Activated CD8-positive, alpha-beta T cell treated with anti-CD3 and anti-CD28 coated beads, Interleukin-2, amount 10 ng/mL, durations not matched to agents 7 days and 5 days (primary cell): Measurements from ENCODE around the gene MSLN. TPM values are rescaled to one million over a fixed set of nuclear protein-coding genes. Genes with fewer than 3 reads are reported as not detected.
"Not testable (repeated sequence)": the region's sequence is repeated elsewhere in the genome, so short reads cannot be mapped to it uniquely, and the experiment has no call there.

Source experiments
- ATAC-seq: fragments of 150-1000 bp; cut with Tn5 transposase; one replicate; pipeline ENCODE4 v1.10.0; 2021; ENCODE audit warnings: moderate library complexity
- CTCF ChIA-PET: fragments of 350-600 bp; sonication (Branson Sonifier 250); formaldehyde crosslinking; loops from one replicate; lab custom pipeline; 2021; ENCODE audit warnings: antibody characterized with exemption; lab: Charles Lee
- POLR2A ChIA-PET: fragments of 350-600 bp; sonication (Branson Sonifier 250); formaldehyde crosslinking; loops from one replicate; lab custom pipeline; 2021; ENCODE audit warnings: antibody characterized with exemption; lab: Charles Lee
- DNase-seq: peaks from one replicate; pipeline ENCODE4 v3.0.0-alpha.2; 2020
- H3K27ac Mint-ChIP-seq: one replicate; pipeline ENCODE4 v1.8.0; 2021; ENCODE audit warnings: mild to moderate bottlenecking, mixed read lengths
- H3K27me3 Mint-ChIP-seq: one replicate; pipeline ENCODE4 v1.8.0; 2021; ENCODE audit warnings: low read depth, mixed read lengths
- H3K36me3 Mint-ChIP-seq: one replicate; pipeline ENCODE4 v1.8.0; 2021; ENCODE audit warnings: low read depth, mixed read lengths
- H3K4me1 Mint-ChIP-seq: one replicate; pipeline ENCODE4 v1.8.0; 2021; ENCODE audit warnings: low read depth, mixed read lengths
- H3K4me3 Mint-ChIP-seq: one replicate; pipeline ENCODE4 v1.8.0; 2021; ENCODE audit warnings: mild to moderate bottlenecking, mixed read lengths
- H3K9me3 Mint-ChIP-seq: one replicate; pipeline ENCODE4 v1.8.0; 2022; ENCODE audit warnings: mixed read lengths; ENCODE audit not compliant: insufficient read depth
- total RNA-seq, 2 experiments: library from RNA; stranded (reverse); gene quantifications; one replicate each; pipeline ENCODE4 v1.2.3, GENCODE V29; 2021

The MSLN gene
- total RNA-seq, 2 experiments from 2014 or later: not detected

DNA sequence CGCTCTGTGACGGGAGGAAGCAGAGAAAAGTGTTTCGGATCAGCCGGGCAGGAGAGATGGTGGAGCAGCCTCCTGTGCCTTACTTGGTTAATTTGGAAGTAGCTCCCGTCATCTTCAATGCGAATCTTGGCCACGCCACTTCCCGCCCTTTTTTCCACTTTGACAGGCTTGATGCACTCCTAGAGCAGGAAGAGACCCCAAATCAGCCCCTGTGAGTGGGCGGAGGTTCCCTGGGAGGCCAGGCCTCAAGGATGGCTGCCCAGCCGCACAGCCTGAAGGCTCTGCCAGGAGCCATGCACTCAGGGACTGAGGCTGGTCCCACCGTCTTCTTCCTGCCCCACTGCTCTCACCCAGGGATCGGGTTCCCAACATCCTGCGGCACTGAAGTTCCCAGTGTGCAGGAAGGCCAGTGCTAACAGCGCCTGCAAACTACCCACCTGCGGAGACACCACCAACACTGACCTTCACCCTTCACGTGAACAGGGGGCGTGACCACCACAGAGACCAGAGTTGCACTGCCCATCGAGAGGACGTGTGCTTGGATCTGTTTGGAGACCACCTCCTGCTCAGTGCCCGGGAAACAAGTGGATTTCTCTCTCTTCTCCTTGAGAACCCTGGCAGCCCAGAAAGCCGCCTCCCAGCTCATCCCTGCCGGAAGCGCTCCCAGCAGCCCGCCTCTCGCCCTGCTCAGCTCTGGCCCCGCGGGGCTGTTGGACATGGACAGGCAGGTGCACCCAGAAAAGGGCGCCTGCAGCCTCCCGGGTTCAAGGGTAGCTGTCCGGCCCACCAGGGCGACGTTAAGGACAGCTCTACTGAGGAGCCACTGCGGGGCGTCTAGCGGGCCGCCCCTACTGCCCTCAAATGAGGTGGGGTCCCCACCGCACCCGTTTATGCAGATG, 20.7 kb upstream of the MSLN start:
- peak overlapping the region; percentile 71 for H3K27ac Mint-ChIP-seq
- no peak for DNase-seq
- peaks cover 19% of the 10 kb centered on the region for H3K36me3 Mint-ChIP-seq
- H3K4me3 Mint-ChIP-seq: peak overlapping the region; percentile 85
- peaks cover 36% of the 10 kb centered on the region for H3K4me1 Mint-ChIP-seq
- no peaks in the 10 kb centered on the region for H3K27me3 Mint-ChIP-seq
- no peaks in the 10 kb centered on the region for H3K9me3 Mint-ChIP-seq
- ChIA-PET CTCF (interaction anchor here (0.6 to 3.2 kb wide), 9 partner anchors 8 to 71 kb away, joined by 3 to 16 read pairs (median 4); partner anchors contain the start of gene ANTKMT), POLR2A (interaction anchor here (1.5 kb wide), 1 partner anchor 10 kb away, joined by 3 read pairs; no protein-coding TSS in a partner anchor)
- peak; percentile 1 for ATAC-seq

DNA sequence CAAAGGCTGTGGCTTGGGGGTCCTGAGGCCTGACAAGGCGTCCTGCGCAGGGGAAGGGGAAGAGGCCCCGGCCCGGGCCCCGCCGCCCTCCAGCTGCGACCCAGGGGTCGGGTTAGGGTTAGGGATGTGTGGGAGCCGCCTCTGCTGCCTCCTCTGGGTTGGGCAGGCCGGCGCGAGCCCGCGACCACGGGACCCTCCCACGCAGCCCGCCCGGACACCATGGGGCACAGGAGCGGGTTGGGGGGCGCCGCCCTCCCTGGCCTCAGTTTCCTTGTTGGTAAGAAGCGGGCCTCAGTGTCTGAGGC, 20.1 kb upstream of the MSLN start:
- peak; percentile 36 for ATAC-seq
- peak overlapping the region; percentile 71 for H3K27ac Mint-ChIP-seq
- no peaks in the 10 kb centered on the region for H3K9me3 Mint-ChIP-seq
- ChIA-PET POLR2A (interaction anchor here (1.5 kb wide), 1 partner anchor 10 kb away, joined by 3 read pairs; no protein-coding TSS in a partner anchor), CTCF (interaction anchor here (0.6 to 3.2 kb wide), 10 partner anchors 8 to 72 kb away, joined by 3 to 16 read pairs (median 4); partner anchors contain the start of gene ANTKMT)
- peaks cover 15% of the 10 kb centered on the region for H3K36me3 Mint-ChIP-seq
- DNase-seq: no peak
- H3K4me3 Mint-ChIP-seq: peak overlapping the region; percentile 85
- no peaks in the 10 kb centered on the region for H3K27me3 Mint-ChIP-seq
- peaks cover 32% of the 10 kb centered on the region for H3K4me1 Mint-ChIP-seq

DNA sequence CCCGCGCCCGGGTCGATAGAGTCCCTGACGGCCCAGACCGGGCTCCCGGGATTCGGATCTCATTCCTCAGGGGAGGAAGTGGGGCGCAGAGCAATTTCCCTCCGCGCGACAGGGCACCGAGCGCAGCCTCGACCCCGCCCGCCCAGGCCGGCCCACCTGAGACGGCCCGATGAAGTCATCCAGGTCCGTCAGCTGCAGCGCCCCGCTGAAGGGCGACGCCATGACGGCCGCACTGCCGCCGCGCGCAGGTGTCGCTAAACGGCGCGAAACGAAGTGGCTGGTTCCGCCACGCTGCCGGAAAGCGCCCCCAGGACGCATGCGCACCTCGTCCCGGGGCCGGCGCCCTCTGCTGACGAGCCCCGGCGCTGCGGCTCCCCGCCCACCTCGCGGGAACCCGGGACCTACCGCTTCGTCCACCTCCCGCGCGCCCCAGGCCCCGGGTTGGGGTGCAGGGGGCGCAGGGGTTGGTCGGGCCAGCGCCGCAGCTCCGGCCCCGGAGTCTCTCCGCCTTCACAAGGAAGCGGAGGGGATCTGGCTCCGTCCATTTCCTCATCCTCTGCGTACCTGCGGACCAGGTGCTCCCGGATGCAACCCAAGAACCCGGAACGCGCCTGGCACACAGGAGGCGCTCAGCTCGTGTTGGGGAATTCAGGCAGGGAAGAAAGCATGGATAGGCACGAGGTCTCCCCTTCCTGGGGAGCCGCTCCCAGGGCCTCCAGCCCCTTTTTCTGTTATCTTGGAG, 19.6 kb upstream of the MSLN start, which contains the start of gene CIAO3:
Gene CIAO3 (minus strand): TSS at position 234 of the 742 bp plus-strand sequence. CDS start 12 bp downstream, at position 222.
- H3K27ac Mint-ChIP-seq: peak within 1 kb of the TSS; percentile 71
- ChIA-PET POLR2A (interaction anchor here (1.5 kb wide), 1 partner anchor 11 kb away, joined by 3 read pairs; no protein-coding TSS in a partner anchor), CTCF (interaction anchor here (0.6 to 3.2 kb wide), 10 partner anchors 9 to 72 kb away, joined by 3 to 16 read pairs (median 4); partner anchors contain the start of gene ANTKMT)
- no peaks in the 10 kb centered on the region for H3K27me3 Mint-ChIP-seq
- H3K9me3 Mint-ChIP-seq: no peaks in the 10 kb centered on the region
- peaks cover 29% of the 10 kb centered on the region for H3K4me1 Mint-ChIP-seq
- ATAC-seq (peak; percentile 95), DNase-seq (peak; percentile 93)
- peak within 1 kb of the TSS; percentile 85 for H3K4me3 Mint-ChIP-seq
- peaks cover 12% of the 10 kb centered on the region for H3K36me3 Mint-ChIP-seq

DNA sequence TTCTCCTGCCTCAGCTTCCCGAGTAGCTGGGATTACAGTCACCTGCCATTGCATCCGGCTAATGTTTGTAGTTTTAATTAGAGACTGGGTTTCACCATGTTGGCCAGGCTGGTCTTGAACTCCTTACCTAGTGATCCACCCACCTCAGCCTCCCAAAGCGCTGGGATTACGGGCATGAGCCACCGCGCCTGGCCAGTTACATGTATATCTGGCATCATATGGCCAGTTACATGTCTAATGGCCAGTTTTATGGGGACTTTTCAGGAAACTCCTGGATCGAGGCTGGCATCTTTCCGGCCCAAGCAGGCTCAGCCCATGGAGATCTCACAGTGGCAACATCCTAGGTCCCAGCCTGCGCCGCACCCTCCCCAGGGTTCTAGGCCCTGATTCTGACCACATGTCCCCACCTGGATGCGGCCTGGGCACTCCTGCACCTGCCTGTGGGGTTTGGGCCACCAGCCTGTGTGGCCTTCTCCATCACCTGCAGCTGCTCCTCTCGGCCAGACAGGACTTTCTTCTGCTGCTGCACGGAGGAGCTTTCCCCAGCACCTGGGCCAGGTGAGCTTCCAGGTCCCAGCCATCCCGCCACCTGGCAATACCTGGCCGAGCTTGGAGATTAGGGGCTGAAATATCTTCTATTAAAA, 18.4 kb upstream of the MSLN start:
- H3K27ac Mint-ChIP-seq: no peak overlapping the region
- ATAC-seq (no peak), DNase-seq (no peak)
- peak overlapping the region; percentile 76 for H3K4me3 Mint-ChIP-seq
- ChIA-PET CTCF (interaction anchor here (1.0 to 3.2 kb wide), 7 partner anchors 9 to 44 kb away, joined by 3 to 16 read pairs (median 9); partner anchors contain the start of gene ANTKMT), POLR2A (no interaction called here)
- peaks cover 24% of the 10 kb centered on the region for H3K4me1 Mint-ChIP-seq
- peaks cover 9% of the 10 kb centered on the region for H3K36me3 Mint-ChIP-seq
- no peaks in the 10 kb centered on the region for H3K9me3 Mint-ChIP-seq
- no peaks in the 10 kb centered on the region for H3K27me3 Mint-ChIP-seq

DNA sequence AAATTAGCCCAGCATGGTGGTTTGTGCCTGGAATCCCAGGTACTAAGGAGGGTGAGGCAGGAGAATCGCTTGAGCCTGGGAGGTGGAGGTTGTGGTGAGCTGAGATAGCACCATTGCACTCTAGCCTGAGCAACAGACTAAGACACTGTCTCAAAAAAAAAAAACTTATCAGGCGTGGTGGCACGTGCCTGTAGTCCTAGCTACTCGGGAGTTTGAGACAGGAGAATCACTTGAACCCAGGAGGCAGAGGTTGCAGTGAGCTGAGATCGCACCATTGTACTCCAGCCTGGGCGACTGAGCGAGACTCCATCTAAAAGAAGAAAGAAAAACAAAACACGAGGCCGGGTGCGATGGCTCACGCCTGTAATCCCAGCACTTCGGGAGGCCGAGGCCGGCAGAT, 17.6 kb upstream of the MSLN start:
- H3K27ac Mint-ChIP-seq, H3K27me3 Mint-ChIP-seq, H3K9me3 Mint-ChIP-seq, POLR2A ChIA-PET, H3K4me3 Mint-ChIP-seq, H3K36me3 Mint-ChIP-seq, DNase-seq, ATAC-seq: not testable (repeated sequence)
- CTCF ChIA-PET: interaction anchor here (1.0 to 3.2 kb wide), 5 partner anchors 8 to 43 kb away, joined by 3 to 15 read pairs (median 3); no protein-coding TSS in a partner anchor
- H3K4me1 Mint-ChIP-seq: peaks cover 19% of the 10 kb centered on the region

DNA sequence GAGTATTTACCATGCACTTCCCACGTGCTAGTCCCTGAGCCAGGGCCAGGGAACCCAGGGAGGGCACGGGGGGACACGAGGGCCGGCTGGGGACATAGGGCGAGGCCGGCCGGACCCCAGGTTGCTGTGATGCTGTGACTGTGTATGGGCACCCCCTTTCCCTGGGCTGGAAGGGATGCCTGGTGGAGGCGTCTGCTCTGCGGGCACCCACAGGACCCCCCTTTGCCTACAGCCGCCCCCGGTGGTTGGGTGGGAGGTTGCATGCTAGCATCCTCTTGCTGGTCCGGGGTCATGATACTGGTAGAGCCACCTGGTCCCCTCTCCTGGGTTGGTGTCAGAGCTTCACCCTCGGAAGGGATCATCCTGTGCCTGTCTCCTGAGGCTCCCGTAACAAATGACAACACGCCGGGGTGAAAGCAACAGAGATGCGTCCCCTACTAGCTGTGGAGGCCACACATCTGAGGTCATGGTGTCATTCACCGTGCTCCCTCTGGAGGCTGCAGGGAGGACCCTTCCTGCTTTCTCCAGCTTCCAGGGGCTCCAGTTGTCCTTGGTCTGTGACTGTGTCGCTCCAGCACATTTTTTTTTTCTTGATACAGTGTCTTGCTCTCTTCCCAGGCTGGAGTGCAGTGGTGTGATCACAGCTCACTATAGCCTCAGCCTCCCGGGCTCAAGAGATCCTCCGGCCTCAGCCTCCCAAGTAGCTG, 16.6 kb upstream of the MSLN start:
- CTCF ChIA-PET: interaction anchor here (0.6 to 1.8 kb wide), 4 partner anchors 13 to 28 kb away, joined by 3 to 5 read pairs (median 3); no protein-coding TSS in a partner anchor
- H3K27me3 Mint-ChIP-seq: no peaks in the 10 kb centered on the region
- no peaks in the 10 kb centered on the region for H3K9me3 Mint-ChIP-seq
- H3K4me1 Mint-ChIP-seq: peaks cover 14% of the 10 kb centered on the region
- peaks cover 4% of the 10 kb centered on the region for H3K36me3 Mint-ChIP-seq
- DNase-seq (no peak), ATAC-seq (no peak)
- POLR2A ChIA-PET: no interaction called here
- no peak overlapping the region for H3K27ac Mint-ChIP-seq
- no peak overlapping the region for H3K4me3 Mint-ChIP-seq

DNA sequence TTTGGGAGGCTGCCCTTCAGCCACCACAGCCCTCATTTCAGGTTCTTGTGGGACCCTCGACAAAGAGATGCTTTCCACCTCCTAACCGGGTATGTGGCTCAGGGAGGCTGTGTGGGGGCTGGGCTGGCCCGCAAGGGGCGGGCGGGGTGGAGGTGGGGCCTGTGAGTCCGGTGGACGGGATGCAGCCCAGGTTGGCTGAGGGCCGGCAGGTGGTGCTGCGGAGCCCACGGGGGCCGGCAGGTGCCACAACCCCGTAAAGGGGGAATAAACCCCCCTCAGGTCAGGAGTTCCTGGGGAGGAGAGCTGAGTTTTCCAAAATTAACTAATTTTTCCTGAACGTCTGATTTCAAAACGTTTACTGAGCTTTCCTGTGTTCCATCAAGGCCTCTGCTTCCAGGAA, 14.8 kb upstream of the MSLN start:
- H3K4me1 Mint-ChIP-seq: peaks cover 3% of the 10 kb centered on the region
- H3K27ac Mint-ChIP-seq: no peak overlapping the region
- no peak overlapping the region for H3K4me3 Mint-ChIP-seq
- ChIA-PET CTCF (interaction anchor here (1.3 to 1.8 kb wide), 2 partner anchors 30 to 39 kb away, joined by 3 to 6 read pairs; partner anchors contain the start of gene METRN), POLR2A (no interaction called here)
- ATAC-seq (no peak), DNase-seq (no peak)
- no peaks in the 10 kb centered on the region for H3K9me3 Mint-ChIP-seq
- H3K36me3 Mint-ChIP-seq: no peaks in the 10 kb centered on the region
- H3K27me3 Mint-ChIP-seq: no peaks in the 10 kb centered on the region

DNA sequence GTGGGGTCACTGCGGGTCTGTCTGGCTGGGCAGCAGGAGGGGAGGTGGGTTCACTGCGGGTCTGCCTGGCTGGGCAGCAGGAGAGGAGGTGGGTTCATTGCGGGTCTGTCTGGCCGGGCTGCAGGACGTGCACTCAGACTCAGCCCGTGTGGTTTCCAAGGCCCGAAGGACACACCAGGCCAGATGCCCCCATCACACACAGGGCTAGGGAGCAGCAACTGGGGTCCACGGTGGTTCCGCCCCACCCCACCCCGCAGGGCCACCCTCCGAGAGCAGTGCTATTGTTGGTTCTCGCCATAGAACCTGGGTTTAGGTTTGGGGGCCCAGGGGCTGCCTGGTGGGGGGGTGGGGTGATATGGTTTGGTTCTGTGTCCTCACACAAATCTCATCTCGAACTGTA, 13.9 kb upstream of the MSLN start:
- no peaks in the 10 kb centered on the region for H3K36me3 Mint-ChIP-seq
- ChIA-PET POLR2A (no interaction called here), CTCF (no interaction called here)
- H3K27ac Mint-ChIP-seq: no peak overlapping the region
- no peaks in the 10 kb centered on the region for H3K9me3 Mint-ChIP-seq
- no peak overlapping the region for H3K4me3 Mint-ChIP-seq
- ATAC-seq (no peak), DNase-seq (no peak)
- H3K27me3 Mint-ChIP-seq: no peaks in the 10 kb centered on the region
- peaks cover 3% of the 10 kb centered on the region for H3K4me1 Mint-ChIP-seq

DNA sequence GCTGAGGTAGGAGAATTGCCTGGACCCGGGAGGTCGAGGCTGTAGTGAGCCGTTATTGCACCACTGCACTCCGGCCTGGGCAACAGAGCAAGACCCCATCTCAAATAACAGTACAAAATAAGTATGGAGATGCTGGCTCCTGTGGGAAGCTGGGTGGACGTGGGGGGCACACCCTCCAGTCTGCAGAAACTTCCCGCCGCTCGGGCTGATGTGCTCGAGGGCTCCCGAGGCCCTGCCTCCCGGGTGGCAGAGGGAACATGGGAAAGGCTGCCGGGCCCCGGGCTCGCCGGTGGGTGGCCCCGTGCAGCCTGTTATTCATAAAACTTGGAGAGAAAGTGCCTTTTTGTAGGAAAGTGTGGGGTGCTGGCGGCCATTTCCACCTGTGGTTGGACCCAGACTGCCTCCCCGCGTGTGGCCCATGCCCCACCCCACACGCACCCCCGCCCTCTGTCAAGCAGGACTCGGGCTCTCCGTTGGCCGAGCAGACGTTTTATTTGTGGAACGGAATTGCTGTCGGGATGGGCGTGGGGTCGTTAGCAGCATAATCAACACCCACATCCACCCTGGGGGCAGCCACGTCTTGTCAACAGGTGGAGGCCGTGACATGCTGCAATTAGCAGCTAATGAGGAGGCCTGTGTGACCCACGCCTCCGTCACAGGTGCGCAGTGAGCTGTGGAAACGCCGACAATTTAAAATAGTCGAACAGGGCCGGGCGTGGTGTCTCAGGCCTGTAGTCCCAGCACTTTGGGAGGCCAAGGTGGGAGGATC, 12.4 kb upstream of the MSLN start:
- H3K36me3 Mint-ChIP-seq: no peaks in the 10 kb centered on the region
- H3K9me3 Mint-ChIP-seq: no peaks in the 10 kb centered on the region
- no peaks in the 10 kb centered on the region for H3K4me1 Mint-ChIP-seq
- no peak for ATAC-seq
- CTCF ChIA-PET: interaction anchor here (1.5 kb wide), 1 partner anchor 33 kb away, joined by 3 read pairs; the partner anchor contains the start of gene METRN
- peaks cover 2% of the 10 kb centered on the region for H3K27me3 Mint-ChIP-seq
- H3K27ac Mint-ChIP-seq: no peak overlapping the region
- POLR2A ChIA-PET: no interaction called here
- no peak for DNase-seq
- no peak overlapping the region for H3K4me3 Mint-ChIP-seq

DNA sequence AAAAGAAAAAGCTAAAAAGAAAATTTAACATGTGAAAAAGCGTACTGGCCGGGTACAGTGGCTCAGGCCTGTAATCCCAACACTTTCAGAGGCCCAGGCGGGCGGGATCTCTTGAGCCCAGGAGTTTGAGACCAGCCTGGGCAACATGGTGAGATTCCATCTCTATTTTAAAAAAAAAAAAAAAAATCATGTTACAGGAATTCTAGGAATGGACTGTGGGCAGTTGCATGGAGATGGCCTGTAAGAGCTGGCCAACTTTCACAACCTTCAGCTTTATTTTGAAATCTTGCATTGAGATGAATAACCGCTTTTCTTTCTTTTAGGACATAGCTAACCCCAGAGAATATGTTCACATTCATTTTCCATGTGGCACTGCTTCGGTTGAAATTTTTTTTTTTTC, 11.5 kb upstream of the MSLN start:
- CTCF ChIA-PET: interaction anchor here (1.5 kb wide), 1 partner anchor 34 kb away, joined by 3 read pairs; the partner anchor contains the start of gene METRN
- Mint-ChIP-seq H3K4me3 (no peak overlapping the region), H3K36me3 (no peaks in the 10 kb centered on the region)

More for the DNA sequence above, 11.5 kb upstream of the MSLN start:
- Mint-ChIP-seq H3K27ac (no peak overlapping the region), H3K4me1 (no peaks in the 10 kb centered on the region), H3K9me3 (no peaks in the 10 kb centered on the region), H3K27me3 (peaks cover 2% of the 10 kb centered on the region)
- DNase-seq (no peak), ATAC-seq (no peak)
- POLR2A ChIA-PET: interaction anchor here (0.6 kb wide), 1 partner anchor 33 kb away, joined by 3 read pairs; no protein-coding TSS in a partner anchor
